HEK293 (cell line): ENCODE results near the gene AIFM3.
"Not testable (repeated sequence)": the region's sequence is repeated elsewhere in the genome, so short reads cannot be mapped to it uniquely, and the experiment has no call there.

ENCODE experiments used
- CTCF ChIA-PET: fragments of 350-600 bp; formaldehyde crosslinking; extraction: SDS; loops from one replicate; lab custom pipeline; 2021; ENCODE audit warnings: antibody characterized with exemption; lab: Yijun Ruan, JAX
- POLR2A ChIA-PET: fragments of 300-600 bp; formaldehyde crosslinking; extraction: SDS; loops from one replicate; lab custom pipeline; 2020; ENCODE audit warnings: antibody characterized with exemption, inconsistent platforms; lab: Yijun Ruan, JAX
- H3K27ac ChIP-seq: fragments of 200-500 bp; sonication (Bioruptor generic); 2 replicates; pipeline ENCODE4 v1.5.1; 2014; ENCODE audit warnings: low read depth, low read length, control low read depth, inconsistent platforms; ENCODE audit errors: extremely low read depth
- H3K36me3 ChIP-seq, 2 experiments: fragments of 200-500 bp in 1 of 2; sonication (Bioruptor generic) in 1 of 2; 1 replicate in 1 of 2; 2 replicates in 1 of 2; pipeline ENCODE4 v1.5.1; 2014 to 2017; ENCODE audit warnings: inconsistent platforms in 2 of 2, low read length in 2 of 2; ENCODE audit not compliant: control insufficient read depth in 2 of 2, insufficient read depth in 1 of 2
- H3K4me1 ChIP-seq: fragments of 200-500 bp; sonication (Bioruptor generic); 2 replicates; pipeline ENCODE4 v1.5.1; 2014; ENCODE audit warnings: mild to moderate bottlenecking, low read length, inconsistent platforms; ENCODE audit not compliant: control insufficient read depth, insufficient read depth
- H3K4me3 ChIP-seq: 2 replicates; pipeline ENCODE4 v1.5.1; 2011; ENCODE audit warnings: low read depth, mild to moderate bottlenecking, control low read depth, low read length, moderate library complexity
- H3K9me3 ChIP-seq: fragments of 200-500 bp; sonication (Bioruptor generic); 2 replicates; pipeline ENCODE4 v1.5.1; 2014; ENCODE audit warnings: low read depth, low read length, inconsistent platforms; ENCODE audit not compliant: control insufficient read depth, insufficient read depth
- MEIS1 ChIP-seq: sonication (generic); formaldehyde crosslinking; IDR thresholded peaks from 2 replicates; pipeline ENCODE4 v1.8.1; 2022; ENCODE audit warnings: missing genetic modification reagents, mild to moderate bottlenecking, borderline replicate concordance
- PRDM4 ChIP-seq: fragments of 450-650 bp; formaldehyde crosslinking; IDR thresholded peaks from 2 replicates; pipeline ENCODE4 v1.5.1; 2017; ENCODE audit warnings: missing biosample characterization, missing genetic modification characterization
- TSHZ1 ChIP-seq: fragments of 450-650 bp; formaldehyde crosslinking; IDR thresholded peaks from 2 replicates; pipeline ENCODE4 v1.5.1; 2016; ENCODE audit warnings: missing biosample characterization, missing genetic modification characterization, borderline replicate concordance
- ZBTB11 ChIP-seq: fragments of 450-650 bp; formaldehyde crosslinking; conservative IDR thresholded peaks from 2 replicates; pipeline ENCODE4 v1.5.1; 2016; ENCODE audit warnings: low read depth, missing biosample characterization, missing genetic modification characterization
- ZBTB7A ChIP-seq: fragments of 450-650 bp; formaldehyde crosslinking; IDR thresholded peaks from 2 replicates; pipeline ENCODE4 v1.5.1; 2016; ENCODE audit warnings: low read depth, missing biosample characterization, missing genetic modification characterization
- ZNF114 ChIP-seq: fragments of 450-650 bp; formaldehyde crosslinking; IDR thresholded peaks from 2 replicates; pipeline ENCODE4 v1.5.0; 2017; ENCODE audit warnings: missing biosample characterization, missing genetic modification characterization
- ZNF155 ChIP-seq: fragments of 450-650 bp; formaldehyde crosslinking; IDR thresholded peaks from 2 replicates; pipeline ENCODE4 v1.5.1; 2016; ENCODE audit warnings: missing biosample characterization, missing genetic modification characterization
- ZNF174 ChIP-seq: fragments of 450-650 bp; formaldehyde crosslinking; IDR thresholded peaks from 2 replicates; pipeline ENCODE4 v1.5.0; 2017; ENCODE audit warnings: missing biosample characterization, mild to moderate bottlenecking, missing genetic modification characterization
- ZNF239 ChIP-seq: fragments of 450-650 bp; formaldehyde crosslinking; IDR thresholded peaks from 2 replicates; pipeline ENCODE4 v1.5.1; 2016; ENCODE audit warnings: missing biosample characterization, missing genetic modification characterization
- ZNF398 ChIP-seq: fragments of 450-650 bp; formaldehyde crosslinking; IDR thresholded peaks from 2 replicates; pipeline ENCODE4 v1.5.1; 2017; ENCODE audit warnings: missing biosample characterization, missing genetic modification characterization
- ZNF416 ChIP-seq: fragments of 450-650 bp; formaldehyde crosslinking; IDR thresholded peaks from 2 replicates; pipeline ENCODE4 v1.5.1; 2016; ENCODE audit warnings: missing biosample characterization, missing genetic modification characterization
- ZNF488 ChIP-seq: fragments of 450-650 bp; formaldehyde crosslinking; IDR thresholded peaks from 2 replicates; pipeline ENCODE4 v1.5.1; 2016; ENCODE audit warnings: missing biosample characterization, missing genetic modification characterization
- ZNF621 ChIP-seq: fragments of 450-650 bp; formaldehyde crosslinking; IDR thresholded peaks from 2 replicates; pipeline ENCODE4 v1.5.1; 2017; ENCODE audit warnings: missing biosample characterization, missing genetic modification characterization
- ZNF830 ChIP-seq: fragments of 450-650 bp; IDR thresholded peaks from 2 replicates; pipeline ENCODE4 v1.5.0; 2018; ENCODE audit warnings: missing biosample characterization, missing genetic modification characterization, low read depth, mild to moderate bottlenecking, moderate library complexity

AIFM3 gene

GRCh38 chr22:20928573-20928967 is 38.5 kb upstream of the AIFM3 start (continued):
- TF ChIP-seq MEIS1 (CRISPR knock-in tag), result no peak
- TF ChIP-seq, all 188 proteins: peak for 0

- POLR2A ChIA-PET, result no interaction called here
These were observed 37.1 kb upstream of the AIFM3 start for GRCh38 chr22:20930004-20930403.

GRCh38 chr22:20930435-20930834 is 36.6 kb upstream of the AIFM3 start:
- ChIA-PET CTCF (interaction anchor here (1.7 to 2.8 kb wide), 2 partner anchors 9 to 14 kb away, joined by 5 to 14 read pairs; partner anchors contain the start of gene CRKL), POLR2A (interaction anchor here (0.6 to 1.1 kb wide), 2 partner anchors 45 to 52 kb away, joined by 3 to 6 read pairs; partner anchors contain the start of gene LZTR1)

More at GRCh38 chr22:20930004-20930403, 37.1 kb upstream of the AIFM3 start:
- CTCF ChIA-PET, result interaction anchor here (2.8 kb wide), 1 partner anchor 13 kb away, joined by 14 read pairs; the partner anchor contains the start of gene CRKL
- peaks cover 5% of the 10 kb centered on the region; the same call in 1 of the 2 replicates for H3K4me1 ChIP-seq
- H3K9me3 ChIP-seq, result no peaks in the 10 kb centered on the region
- H3K4me3 ChIP-seq, result no peak overlapping the region
- TF ChIP-seq PRDM4 (peak; percentile 56; the same call in 1 of the 2 replicates), TSHZ1 (no peak), ZBTB7A (no peak), ZNF416 (tag by site-specific recombination) (no peak)
- peaks cover 8 to 19% of the 10 kb centered on the region in 2 experiments; a peak in 2 of 3 replicates for H3K36me3 ChIP-seq
- H3K27ac ChIP-seq, result no peak overlapping the region

GRCh38 chr22:20931126-20931654 is 35.9 kb upstream of the AIFM3 start:
- Histone ChIP-seq H3K4me3 (no peak overlapping the region), H3K4me1 (peaks cover 2% of the 10 kb centered on the region; the same call in 1 of the 2 replicates), H3K9me3 (no peaks in the 10 kb centered on the region), H3K36me3 (peaks cover 11 to 31% of the 10 kb centered on the region in 2 experiments; a peak in 2 of 3 replicates), H3K27ac (no peak overlapping the region)
- CTCF ChIA-PET, result interaction anchor here (1.0 to 2.8 kb wide), 3 partner anchors 10 to 45 kb away, joined by 4 to 14 read pairs (median 5); partner anchors contain the start of gene CRKL
- POLR2A ChIA-PET, result interaction anchor here (0.6 to 1.1 kb wide), 2 partner anchors 45 to 51 kb away, joined by 3 to 6 read pairs; partner anchors contain the start of gene LZTR1
- TF ChIP-seq ZNF174 (tag by site-specific recombination) (no peak), ZBTB11 (tag by site-specific recombination) (no peak), ZNF114 (tag by site-specific recombination) (no peak), ZNF830 (tag by site-specific recombination) (no peak), ZNF398 (tag by site-specific recombination) (no peak), ZNF239 (no peak), ZNF621 (no peak), ZNF155 (tag by site-specific recombination) (no peak), ZNF488 (tag by site-specific recombination) (no peak)

More at GRCh38 chr22:20930435-20930834, 36.6 kb upstream of the AIFM3 start:
- H3K36me3 ChIP-seq, result peaks cover 11 to 23% of the 10 kb centered on the region in 2 experiments; a peak in 2 of 3 replicates
- not testable (repeated sequence) for H3K27ac ChIP-seq, H3K4me1 ChIP-seq, H3K9me3 ChIP-seq, H3K4me3 ChIP-seq
